HG03135 (cell line): Measurements from ENCODE around the gene MARK3.

ENCODE experiments used
- ATAC-seq: cut with Tn5 transposase; IDR thresholded peaks from one replicate; pipeline ENCODE4 v1.9.1; 2021; ENCODE audit warnings: mild to moderate bottlenecking, moderate library complexity; ENCODE audit not compliant: unreplicated experiment

The MARK3 gene

DNA sequence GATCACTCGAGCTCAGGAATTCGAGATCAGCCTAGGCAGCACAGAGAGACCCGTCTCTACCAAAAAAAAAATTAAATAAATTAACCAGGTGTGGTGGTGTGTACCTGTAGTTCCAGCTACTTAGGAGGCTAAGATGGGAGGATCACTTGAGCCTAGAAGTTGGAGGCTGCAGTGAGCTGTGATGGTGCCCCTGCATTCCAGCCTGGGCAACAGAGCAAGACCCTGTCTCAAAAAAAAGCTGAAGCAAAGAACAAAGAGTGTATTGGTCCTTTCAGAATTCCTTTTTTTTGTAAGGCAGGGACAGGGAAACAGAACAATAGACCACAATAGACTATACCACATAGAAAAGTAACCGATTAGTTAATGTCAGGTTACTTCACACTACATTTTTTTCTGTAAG lies 47.4 kb downstream of the MARK3 start:
- ATAC-seq, result no peak

DNA sequence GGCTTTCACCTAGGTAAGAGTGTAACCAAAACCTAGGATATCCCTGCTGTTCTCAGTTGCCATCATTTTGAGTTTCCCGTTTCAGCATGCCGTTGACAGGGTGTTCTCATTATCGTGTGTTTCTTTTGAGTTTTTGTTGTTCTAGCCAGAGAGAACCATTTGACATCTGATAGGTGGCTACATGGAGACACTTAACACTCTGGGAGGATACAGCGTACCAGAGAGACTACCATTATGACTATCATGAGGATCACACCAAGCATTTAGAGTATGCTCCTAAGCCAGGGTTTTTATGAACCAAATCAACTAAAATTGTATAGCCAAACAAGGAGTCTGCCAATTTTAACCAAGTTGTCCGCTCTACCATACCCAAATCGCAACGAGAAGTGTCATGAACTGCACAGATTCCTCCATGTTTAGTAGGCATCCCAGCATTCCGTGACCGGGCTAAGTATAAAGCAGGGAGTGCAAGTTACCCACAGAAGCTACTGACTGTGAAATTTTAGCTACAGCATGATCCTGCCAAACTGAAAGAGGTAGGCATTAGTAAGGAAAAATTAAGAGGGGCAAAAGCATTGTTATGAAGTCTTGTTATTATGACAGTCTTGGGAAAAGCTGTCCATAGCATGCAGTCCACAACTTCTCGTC lies 48.8 kb downstream of the MARK3 start:
- ATAC-seq, result no peak

DNA sequence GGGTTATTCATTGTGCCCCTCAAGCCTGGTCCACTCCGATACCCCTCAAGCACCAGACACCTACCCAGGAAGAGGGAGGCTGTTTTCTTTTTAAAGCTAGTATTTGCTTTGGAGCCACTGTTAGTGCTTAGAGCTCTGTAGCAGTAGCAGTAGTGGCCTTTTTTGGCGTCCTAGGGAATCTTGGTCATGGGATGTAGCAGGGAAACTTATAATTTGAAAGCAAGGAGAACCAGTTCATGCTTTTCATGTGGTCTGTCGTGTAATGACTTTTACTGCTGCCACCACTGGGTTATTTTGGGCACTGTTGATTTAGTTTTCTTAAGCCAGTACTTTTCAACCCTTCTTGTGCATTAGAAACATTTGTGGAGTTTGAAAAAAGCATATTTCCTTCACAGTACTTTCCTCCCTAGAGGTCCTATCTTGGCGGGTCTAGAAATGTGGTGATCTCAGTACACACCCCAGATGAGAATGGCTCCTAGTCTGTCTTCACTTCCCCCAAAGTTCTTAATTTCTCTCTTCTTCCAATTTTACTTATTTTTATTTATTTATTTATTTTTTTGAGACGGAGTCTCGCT lies 49.7 kb downstream of the MARK3 start:
- ATAC-seq, result no peak

DNA sequence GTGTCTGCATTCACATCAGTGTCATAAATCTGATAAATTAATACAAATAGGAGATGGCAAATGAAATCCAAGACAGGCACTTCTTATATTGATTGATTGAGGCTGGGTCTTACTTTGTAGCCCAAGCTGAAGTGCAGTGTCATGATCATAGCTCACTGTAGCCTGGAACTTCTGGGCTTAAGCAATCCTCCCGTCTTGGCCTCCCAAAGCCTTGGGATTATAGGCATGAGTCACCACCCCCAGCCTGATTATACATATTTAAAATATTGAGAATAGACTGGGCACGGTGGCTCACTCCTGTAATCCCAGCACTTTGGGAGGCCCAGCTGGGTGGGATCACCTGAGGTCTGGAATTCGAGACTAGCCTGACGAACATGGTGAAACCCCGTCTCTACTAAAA lies 51.3 kb downstream of the MARK3 start:
- no peak for ATAC-seq

DNA sequence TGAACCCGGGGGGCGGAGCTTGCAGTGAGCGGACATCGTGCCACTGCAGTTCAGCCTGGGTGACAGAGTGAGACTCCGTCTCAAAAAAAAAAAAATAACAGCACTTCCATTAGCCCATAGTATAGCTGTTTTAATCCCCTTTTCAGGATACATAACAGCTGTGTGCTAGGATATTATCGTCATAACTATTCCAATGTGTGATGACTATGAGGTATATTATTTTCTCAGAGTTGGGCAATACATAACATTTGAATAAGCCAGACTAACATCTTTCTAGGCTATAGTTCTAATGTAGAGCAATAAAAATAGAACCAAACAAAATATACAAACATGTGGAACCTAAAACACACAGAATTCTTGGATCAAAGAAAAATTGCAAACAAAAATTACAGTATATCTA lies 57.1 kb downstream of the MARK3 start:
- ATAC-seq, result no peak

DNA sequence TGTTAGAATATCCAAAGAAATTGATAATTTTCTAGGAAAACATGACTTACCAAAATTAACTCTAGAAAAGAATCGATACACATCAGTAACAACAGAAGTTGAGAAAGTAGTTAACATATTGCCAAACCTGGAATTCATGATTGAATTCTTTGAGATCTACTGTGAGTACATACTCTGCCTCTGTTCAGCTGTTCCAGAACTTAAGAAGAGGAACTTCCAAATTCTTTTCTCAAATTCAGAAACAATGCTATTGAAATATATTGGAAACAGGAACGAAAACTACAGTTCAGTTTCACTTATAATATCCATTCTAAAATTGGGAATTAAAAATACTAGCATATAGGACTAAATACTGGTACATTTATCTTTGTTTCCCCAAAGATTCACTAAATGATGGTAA lies 57.9 kb downstream of the MARK3 start:
- ATAC-seq, result no peak

DNA sequence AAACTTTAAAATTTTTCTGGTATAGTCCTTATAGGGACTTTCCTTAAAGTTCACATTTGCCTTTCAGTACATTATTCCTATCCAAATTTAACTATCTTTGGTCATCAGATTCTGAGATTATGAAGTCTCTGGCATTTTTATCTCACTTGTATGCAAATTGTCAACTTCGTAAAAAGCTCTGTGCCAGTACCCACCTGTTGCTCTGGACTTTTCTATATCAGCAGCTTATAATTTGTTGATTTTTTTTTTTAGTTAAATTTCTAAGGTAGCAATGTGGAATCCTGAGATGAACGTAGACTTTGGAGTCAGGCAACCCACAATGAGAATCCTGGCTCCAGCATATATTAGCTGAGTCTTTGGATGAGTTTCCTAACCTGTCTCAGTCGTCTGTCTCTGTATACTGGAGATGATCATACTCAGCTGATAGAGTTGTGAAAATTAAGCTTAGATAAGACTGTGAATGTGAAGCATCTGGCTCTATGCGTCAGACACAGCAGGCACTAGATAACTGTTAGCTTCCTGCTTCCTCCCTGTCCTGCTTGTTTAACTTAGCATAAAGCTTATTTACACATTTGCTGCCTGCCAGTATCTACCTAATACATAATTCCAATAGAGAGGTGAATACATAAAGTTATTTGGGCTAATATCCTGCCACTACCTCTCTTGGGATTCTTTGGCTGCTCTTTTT lies 59.8 kb downstream of the MARK3 start:
- no peak for ATAC-seq

DNA sequence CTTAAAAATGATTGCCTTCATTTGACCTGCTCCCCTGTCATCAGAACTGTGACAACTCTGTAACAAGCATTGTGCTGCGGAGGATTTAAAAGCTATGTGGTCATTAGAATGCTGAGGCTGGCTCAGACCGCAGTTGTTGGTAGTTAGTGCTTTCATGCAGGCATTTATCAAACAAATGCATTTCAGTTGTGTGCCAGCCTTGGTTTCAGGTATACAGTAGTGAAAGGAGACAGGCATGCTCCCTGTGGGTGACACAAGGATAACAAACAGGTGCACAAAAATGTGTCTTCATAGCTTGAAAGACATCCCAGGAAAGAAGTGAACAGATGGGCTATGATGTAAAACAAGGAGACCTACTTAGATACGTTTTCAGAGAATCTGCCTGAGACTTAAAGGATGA lies 60.6 kb downstream of the MARK3 start:
- no peak for ATAC-seq

DNA sequence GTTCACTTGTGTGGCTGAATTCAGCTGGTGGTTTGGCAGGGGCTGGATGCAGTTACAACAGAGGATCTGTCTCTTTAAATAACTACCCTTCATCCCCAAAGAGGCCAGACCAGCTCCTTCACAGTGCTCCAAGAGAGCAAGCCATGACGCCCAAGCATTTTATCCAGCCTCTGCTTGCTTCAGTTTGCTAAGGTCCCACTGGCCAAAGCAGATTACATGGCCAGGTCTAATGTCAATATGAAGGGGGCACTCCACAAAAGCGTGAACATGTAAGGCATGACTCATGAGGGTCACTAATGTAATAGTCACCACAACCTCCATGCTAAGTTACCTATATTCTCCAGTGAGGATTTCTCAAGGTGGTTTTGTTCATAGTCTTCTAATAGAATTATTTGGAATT lies 62.9 kb downstream of the MARK3 start:
- ATAC-seq, result no peak

DNA sequence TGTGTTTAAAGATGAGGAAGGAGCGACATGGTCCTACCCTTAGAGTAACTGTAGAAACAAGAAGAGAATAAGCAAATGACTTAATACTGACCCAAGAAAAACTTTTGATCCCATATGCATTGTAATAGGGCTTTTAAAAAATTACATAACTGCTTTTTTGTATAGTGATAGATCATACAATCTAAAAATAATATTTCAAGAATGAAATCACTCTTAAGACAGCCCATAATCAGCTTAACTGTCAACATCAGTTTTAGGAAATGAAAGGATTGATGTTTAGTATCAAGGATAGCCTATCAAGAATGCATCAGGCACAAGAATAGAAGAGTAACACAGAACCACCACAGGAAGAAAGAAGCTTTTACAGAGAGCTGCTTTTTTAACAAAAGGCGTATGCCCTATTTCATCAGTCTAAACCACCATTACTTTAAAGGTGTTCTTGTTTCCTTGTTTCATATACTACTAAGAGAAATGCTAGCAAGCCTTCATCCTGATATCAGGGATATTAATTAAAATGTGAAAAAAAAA lies 64.5 kb downstream of the MARK3 start:
- ATAC-seq, result no peak

DNA sequence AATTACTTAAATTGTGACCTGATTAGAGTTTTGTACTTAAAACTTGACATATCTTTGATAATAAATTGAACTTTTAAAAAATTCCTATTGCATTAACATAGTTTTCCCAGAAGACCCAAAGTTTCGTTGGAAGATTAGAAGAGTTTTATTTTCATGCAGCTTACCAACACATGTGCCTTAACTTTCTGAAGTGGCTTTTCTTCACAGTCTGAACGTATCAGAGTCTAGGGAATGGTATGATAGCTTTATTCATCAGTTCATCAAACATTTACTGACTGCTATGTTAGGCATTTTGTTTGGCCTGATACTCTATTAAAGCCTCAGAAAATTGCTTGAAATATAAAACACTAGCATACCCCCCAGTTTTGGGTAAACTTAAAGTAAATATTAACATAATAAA lies 65.2 kb downstream of the MARK3 start:
- no peak for ATAC-seq

DNA sequence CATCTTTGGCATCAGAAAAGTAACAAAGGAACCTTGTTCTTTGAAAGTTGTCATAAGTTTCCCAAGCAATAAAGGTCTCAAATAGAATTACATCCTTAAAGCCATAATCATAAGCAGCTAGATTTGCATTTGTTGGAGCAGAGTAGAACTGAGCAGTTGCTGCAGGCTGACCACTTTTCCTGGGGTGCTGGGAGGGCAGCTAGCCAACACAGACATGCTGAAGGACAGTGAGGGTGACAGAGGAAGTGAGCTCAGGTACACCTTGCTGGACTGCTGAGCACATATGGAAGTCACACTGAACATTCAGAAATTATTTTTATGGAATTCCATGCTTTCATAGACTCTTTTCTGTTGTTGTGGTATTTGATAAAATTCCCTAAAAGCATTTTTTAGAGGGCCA lies 66.2 kb downstream of the MARK3 start:
- ATAC-seq, result no peak

DNA sequence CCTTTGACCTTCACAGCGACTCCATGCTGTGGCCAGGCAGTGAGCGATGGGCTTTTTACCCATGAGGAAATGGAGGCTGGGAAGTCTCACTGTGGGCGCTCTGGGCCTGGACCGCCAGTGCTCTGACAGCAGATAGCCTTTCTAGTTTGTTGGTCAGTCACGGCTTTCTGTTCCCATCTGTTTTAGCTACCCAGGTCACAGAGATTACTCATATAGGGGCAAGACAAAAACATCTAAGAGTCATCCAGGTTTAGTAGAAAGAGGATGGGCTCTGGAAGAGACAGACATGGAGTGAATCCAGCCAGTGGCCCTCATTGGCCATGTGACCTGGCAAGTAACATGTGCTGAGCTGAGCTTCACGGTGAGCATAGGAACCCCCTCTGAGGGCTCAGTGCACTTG lies 68.6 kb downstream of the MARK3 start:
- no peak for ATAC-seq

DNA sequence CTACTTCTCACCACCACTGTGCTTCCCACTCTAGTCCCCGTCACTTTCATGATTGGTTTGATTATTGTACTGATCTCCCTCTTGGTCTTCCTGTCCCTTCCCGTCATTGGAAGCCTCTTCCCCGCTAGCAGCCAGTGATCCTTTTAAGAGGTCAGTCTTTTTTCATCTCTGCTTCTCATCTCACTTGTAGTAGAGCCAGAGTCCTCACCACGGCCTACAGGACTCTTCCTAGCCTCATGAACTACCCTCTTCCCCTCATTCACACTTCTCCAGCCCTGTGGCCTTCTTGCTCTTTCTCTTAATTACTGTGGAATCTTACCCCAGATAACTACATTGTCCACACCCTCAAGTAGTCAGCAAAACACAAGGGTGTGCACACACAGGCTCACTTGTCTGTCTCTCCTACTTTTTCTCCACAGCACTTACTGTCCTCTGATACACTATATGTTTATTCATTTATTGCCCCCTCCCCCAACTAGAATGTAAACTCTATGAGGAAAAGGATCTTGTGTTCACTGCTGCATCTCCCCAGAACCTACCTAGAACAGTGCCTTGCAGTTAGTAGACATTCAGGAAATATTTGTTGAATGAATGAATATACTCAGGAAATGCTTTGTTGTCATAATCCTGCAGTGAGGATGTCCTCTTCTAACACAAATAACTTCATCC lies 71.1 kb downstream of the MARK3 start:
- no peak for ATAC-seq

DNA sequence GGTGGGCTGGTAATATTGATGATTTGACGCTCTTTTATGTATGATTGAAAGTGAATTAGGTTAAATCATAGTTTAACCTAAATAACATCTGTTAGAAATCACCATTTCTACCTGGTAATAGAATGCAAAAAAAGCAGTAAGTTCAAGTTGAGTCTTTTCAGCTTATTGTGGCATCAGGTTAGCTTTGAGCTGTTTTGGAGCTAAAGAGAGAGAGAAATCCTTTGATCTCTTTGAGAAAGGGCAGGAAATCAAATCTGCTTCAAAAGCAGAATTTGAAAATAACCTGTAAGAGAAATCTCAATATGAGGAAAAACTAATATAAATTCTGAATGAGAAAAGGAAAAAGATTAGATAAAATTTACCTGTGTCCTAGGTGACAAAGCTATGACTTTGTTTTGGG lies 75.2 kb downstream of the MARK3 start:
- ATAC-seq, result no peak

DNA sequence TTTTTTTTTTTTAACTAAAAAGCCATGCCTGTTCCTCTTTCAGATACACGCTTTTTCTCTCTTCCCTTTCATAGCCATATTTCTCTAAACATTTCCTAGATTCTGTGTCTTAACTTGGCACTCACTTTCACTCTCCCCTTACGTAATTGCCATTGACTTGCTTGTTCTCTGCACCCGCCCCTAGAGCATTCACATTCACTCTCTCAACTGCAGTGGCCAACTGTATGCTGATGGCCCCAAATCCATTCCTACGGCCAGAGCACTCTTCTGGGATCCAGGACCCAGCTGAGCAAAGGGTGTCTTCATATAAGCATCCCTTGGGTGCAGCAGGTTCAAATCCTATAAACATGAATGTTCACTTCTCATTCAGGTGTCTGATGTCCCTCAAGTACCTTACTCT lies 77.9 kb downstream of the MARK3 start:
- ATAC-seq, result no peak

DNA sequence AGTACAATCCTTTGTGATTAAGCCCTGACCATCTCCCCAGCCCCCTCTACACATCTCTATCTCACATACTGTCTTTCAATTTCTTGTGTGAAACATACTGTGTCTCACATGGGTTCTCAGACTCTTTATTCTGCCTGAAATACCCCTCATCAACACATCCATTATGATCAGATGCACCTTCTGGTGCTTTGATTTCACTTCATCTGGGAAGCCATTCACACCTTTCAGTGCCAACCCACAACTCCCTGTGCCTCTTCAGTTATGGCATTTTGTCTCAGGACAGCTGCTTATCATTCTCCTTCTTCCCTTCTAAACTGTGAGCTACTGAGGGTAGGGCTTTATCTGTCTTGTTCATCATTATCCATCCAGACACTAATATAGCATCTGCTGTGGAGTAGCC lies 78.6 kb downstream of the MARK3 start:
- ATAC-seq, result no peak

DNA sequence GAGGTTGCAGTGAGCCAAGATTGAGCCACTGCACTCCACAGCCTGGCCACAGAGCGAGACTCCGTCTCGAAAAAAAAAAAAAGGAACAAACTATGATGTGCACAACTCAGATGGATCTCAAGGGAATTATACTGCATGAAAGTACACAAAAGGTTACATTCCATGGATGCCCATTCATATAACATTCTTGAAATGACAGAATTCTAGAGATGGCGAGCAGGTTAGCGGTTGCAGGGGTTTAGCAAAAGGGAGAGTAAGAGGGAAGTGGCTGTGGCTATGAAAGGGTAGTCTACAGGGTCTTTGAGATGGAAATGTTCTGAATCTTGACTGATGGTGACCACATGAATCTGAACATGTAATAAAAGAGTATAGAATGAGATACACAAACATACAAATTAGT lies 87.7 kb downstream of the MARK3 start:
- ATAC-seq, result no peak

DNA sequence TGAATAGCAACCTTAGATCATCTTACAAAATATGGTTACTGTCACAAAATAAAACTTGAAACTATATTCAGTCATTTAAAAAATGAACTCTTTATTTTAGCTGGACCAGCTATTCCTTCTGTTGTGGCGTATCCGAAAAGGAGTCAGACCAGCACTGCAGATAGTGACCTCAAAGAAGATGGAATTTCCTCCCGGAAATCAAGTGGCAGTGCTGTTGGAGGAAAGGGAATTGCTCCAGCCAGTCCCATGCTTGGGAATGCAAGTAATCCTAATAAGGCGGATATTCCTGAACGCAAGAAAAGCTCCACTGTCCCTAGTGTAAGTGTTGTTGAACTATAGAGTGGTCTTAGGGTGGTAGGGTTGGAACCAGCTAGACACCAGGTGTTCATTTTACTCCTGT lies 89.7 kb downstream of the MARK3 start:
- no peak for ATAC-seq

DNA sequence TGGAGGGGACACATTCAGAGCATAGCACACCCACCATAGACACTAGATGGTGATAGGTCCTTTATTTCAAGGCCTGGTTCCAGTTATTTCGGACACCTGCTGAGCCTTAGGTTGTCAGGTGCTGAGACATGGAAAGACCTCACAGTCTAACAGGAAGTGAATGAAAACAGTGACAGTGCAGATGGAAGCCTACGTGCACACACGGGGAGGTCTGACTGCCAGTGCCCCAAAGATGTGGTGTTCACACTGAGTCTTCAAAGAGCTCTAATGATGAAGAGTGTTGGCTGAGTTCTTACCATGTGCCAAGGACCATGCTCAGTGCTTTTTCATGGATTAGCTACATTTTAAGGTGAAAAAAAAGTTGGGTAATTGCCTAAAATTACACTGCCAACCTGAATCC lies 90.8 kb downstream of the MARK3 start:
- no peak for ATAC-seq

DNA sequence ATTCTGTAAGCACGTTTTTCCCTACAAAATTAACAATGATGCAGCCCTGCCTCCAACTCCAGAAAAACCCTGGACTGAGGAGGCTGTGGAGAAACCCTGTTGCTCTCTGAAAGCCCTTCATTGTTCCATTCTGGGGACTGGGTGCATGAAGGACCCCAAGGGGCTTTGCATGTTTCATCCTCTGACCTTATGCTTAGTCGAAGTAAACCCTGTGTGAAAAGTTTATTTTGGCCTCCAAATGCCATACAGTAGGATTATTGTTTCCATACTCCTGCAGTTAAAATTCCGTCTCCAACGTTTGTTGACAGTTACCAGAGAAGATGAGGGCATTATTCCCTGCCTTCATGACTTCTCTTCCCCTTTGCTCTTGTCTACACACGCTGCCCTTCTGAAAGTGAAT lies 91.4 kb downstream of the MARK3 start:
- no peak for ATAC-seq

DNA sequence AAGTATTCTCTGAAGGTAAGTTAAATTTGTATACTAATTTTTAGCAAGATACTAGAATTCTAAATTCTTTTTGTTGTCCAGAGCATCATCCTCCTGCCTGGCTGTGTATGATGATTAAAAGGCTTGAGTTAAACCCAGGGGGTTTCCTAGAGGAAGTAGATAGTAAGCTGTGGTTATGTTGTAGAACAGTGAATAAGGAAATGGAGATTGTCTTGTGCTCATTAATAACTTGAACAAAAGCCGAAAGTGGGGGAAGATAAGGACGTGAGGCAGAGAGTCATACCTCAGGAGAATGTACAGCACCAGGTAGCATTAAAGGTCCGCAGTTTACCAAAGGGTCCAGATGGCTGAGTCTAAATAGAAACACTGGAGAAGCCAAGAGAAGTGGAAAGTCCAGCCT lies 95.4 kb downstream of the MARK3 start:
- ATAC-seq, result no peak
